ENCODE results near the gene CCDC89. TPM values are rescaled to one million over a fixed set of nuclear protein-coding genes. Genes with fewer than 3 reads are reported as not detected.

The CCDC89 gene
- total and polyA plus RNA-seq, 2 of the 4 experiments (the other 2 are of a cell fraction), result 4.0 to 7.9 TPM

GRCh38 chr11:85672105-85672902 lies 13.7 kb downstream of the CCDC89 start:
- no peak for ATAC-seq (ENCODE audit: low read depth)
- no peak overlapping the region for H2AK5ac ChIP-seq (ENCODE audit: low read depth, low read length)
- no peaks in the 10 kb centered on the region for H4K20me1 ChIP-seq (ENCODE audit: insufficient read depth, low read length)
- 88% methylated on average over 5 of the region's 8 CpGs; no CpG with 5 or more reads in 1 of the 2 experiments for WGBS, 2 experiments (ENCODE audit: extremely low coverage in 2 of 2, insufficient read length in 1 of 2)
- no peak for DNase-seq
- no peak overlapping the region for H4K8ac ChIP-seq (ENCODE audit: low read depth in 2 of 2, low read length in 2 of 2)
- no peak overlapping the region for H3K56ac ChIP-seq (ENCODE audit: extremely low read depth, insufficient read depth, low read length)
- BruUV-seq (replicated peaks), result no TSS peak
- ChIA-PET CTCF (no interaction called here), POLR2A (ENCODE audit: unreplicated experiment) (no interaction called here)
- no peak overlapping the region for H3K27ac ChIP-seq (ENCODE audit: insufficient read depth, low read length)
- intact Hi-C loops (cut with micrococcal nuclease), result no loop called here
- no peak overlapping the region for H3K18ac ChIP-seq (ENCODE audit: low read depth, low read length)
- no peak overlapping the region for H3K14ac ChIP-seq (replicated peaks; ENCODE audit: low read depth, low read length)
- H3K4me2 ChIP-seq (ENCODE audit: low read depth, low read length), result no peak overlapping the region
- H2BK5ac ChIP-seq (ENCODE audit: low read depth, low read length, poor library complexity, severe bottlenecking), result no peak overlapping the region
- no peaks in the 10 kb centered on the region for H3K9me1 ChIP-seq (ENCODE audit: insufficient read depth, low read length)
- no peak overlapping the region for H2AFZ ChIP-seq (replicated peaks; ENCODE audit: low read length, poor library complexity)
- H3K9me3 ChIP-seq (ENCODE audit: control insufficient read depth, insufficient read depth, low read length), result no peaks in the 10 kb centered on the region
- no peak overlapping the region for H4K91ac ChIP-seq (ENCODE audit: insufficient read depth, low read depth, low read length)
- H2BK120ac ChIP-seq (ENCODE audit: low read depth, low read length), result no peak overlapping the region
- H3K9ac ChIP-seq (ENCODE audit: low read depth, low read length), result no peak overlapping the region
- in situ Hi-C loops (cut with MboI; ENCODE audit: low sequenced_read_pairs), result no loop called here
- no peak overlapping the region for H2BK20ac ChIP-seq (ENCODE audit: low read depth, low read length)
- no peak overlapping the region for H3K4ac ChIP-seq (ENCODE audit: low read depth, low read length)
- H3K79me1 ChIP-seq (ENCODE audit: low read depth in 1 of 2, low read length in 2 of 2), result no peaks in the 10 kb centered on the region
- no peak overlapping the region for H2BK15ac ChIP-seq (ENCODE audit: low read depth, low read length)
- no peak overlapping the region for H4K5ac ChIP-seq (ENCODE audit: low read depth, low read length)
- no peaks in the 10 kb centered on the region for H3K4me1 ChIP-seq (ENCODE audit: control insufficient read depth, insufficient read depth, low read length)
- no peak for TF ChIP-seq NFE2L2 (IDR thresholded peaks at IDR 0.05; ENCODE audit: low read depth, low read length)
- no peak for TF ChIP-seq MXI1 (IDR thresholded peaks at IDR 0.05; ENCODE audit: borderline replicate concordance, low read depth, low read length)
- TF ChIP-seq BHLHE40 (IDR thresholded peaks at IDR 0.05; ENCODE audit: low read depth, low read length), result no peak
- no peak for TF ChIP-seq CEBPB (IDR thresholded peaks at IDR 0.05; ENCODE audit: low read depth, low read length)
- TF ChIP-seq SMC3 (IDR thresholded peaks at IDR 0.05; ENCODE audit: low read depth, low read length), result no peak
- TF ChIP-seq MAZ (IDR thresholded peaks at IDR 0.05; ENCODE audit: borderline replicate concordance, low read depth, low read length), result no peak
- no peak for TF ChIP-seq CHD1 (IDR thresholded peaks at IDR 0.05; ENCODE audit: low read depth, low read length)
- TF ChIP-seq, protein P1, sequence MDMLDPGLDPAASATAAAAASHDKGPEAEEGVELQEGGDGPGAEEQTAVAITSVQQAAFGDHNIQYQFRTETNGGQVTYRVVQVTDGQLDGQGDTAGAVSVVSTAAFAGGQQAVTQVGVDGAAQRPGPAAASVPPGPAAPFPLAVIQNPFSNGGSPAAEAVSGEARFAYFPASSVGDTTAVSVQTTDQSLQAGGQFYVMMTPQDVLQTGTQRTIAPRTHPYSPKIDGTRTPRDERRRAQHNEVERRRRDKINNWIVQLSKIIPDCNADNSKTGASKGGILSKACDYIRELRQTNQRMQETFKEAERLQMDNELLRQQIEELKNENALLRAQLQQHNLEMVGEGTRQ (IDR thresholded peaks at IDR 0.05; ENCODE audit: low read depth, low read length), result no peak
- TF ChIP-seq FOS (IDR thresholded peaks at IDR 0.05; ENCODE audit: low read depth, low read length), result no peak
- no peak overlapping the region for H3K4me3 ChIP-seq (ENCODE audit: insufficient read depth, low read depth, low read length)
- dilution Hi-C loops (cut with HindIII; ENCODE audit: low sequenced_read_pairs, unreplicated experiment), result no loop called here
- H3K23ac ChIP-seq (ENCODE audit: low read depth, low read length), result no peak overlapping the region
- H2AK9ac ChIP-seq (replicated peaks; ENCODE audit: low read depth, low read length, poor library complexity), result no peak overlapping the region
- H3K27me3 ChIP-seq (ENCODE audit: control insufficient read depth, insufficient read depth, low read length), result no peaks in the 10 kb centered on the region
- no peaks in the 10 kb centered on the region for H3K36me3 ChIP-seq (ENCODE audit: control insufficient read depth, insufficient read depth, low read length)

All from IMR-90 (cell line).